Cardiac fibroblast (primary cell): ENCODE results near the gene LRRC74B.
"Not testable (repeated sequence)": the region's sequence is repeated elsewhere in the genome, so short reads cannot be mapped to it uniquely, and the experiment has no call there.

Source experiments
- DNase-seq, 2 donors: peaks; one replicate each; pipeline versions ENCODE4 v3.0.0 to v3.0.0-alpha.2; 2010; ENCODE audit warnings: low read depth in 2 of 2
- H3K4me3 ChIP-seq, 2 donors: replicated peaks in 1 of 2; 1 replicate in 1 of 2; 2 replicates in 1 of 2; pipeline ENCODE4 v1.5.1; 2011; ENCODE audit warnings: low read depth in 2 of 2, low read length in 2 of 2, mild to moderate bottlenecking in 2 of 2, moderate library complexity in 1 of 2
- CTCF ChIP-seq: IDR thresholded peaks from one replicate; pipeline ENCODE4 v1.5.1; 2011; ENCODE audit warnings: low read depth, mild to moderate bottlenecking, low read length, inconsistent platforms

LRRC74B gene

DNA sequence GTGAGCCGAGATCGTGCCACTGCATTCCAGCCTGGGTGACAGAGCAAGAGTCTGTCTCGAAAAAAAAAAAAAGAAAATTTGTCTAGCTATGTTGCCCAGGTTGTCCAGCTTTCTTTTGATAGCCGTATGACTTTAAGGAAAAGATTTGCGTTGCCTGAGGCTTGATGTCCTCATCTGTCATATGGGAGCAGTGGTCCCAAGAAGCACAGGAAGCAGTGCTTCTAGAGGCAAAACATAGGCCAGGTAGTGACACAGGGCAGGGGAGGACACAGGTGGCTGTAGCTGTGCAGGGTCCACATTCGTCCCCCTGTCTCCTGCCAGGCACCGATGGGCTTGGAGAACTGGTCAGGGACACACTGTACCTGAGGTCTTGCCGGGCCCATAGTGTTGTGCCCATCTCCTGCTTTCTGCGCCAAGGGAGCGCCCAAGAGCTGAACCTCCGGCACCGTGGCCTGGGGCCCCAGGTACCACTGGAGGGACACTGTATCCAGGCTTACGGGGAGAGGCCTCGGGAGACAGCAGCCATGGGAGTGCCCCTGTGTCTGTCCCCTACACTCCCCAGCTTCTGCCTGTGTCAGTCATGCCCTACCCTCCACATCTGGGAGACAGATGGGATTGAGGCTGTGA is 1.4 kb downstream of the LRRC74B start:
- no peak overlapping the region for H3K4me3 ChIP-seq
- no peak for DNase-seq
- no peak for TF ChIP-seq CTCF

DNA sequence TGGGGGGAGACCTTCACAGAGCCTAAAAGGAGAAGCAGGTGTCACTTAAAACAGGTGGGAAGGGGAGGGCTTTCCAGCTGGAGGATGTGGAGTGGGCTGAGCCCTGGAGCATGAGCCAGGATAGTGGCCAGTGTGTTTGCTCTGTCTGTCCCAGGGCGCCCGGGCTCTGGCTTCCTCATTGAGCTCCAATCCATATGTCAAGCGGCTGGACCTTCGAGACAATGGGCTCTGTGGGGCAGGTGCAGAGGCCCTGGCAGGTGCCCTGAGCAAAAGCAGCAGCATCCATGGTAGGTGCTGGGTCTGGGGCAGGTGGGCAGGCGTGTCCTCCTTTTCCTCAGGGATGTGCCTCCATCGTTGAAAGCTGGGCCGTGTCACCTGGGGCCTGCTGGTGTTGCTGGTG is 2.0 kb downstream of the LRRC74B start:
- DNase-seq = no peak
- no peak overlapping the region for H3K4me3 ChIP-seq
- no peak for TF ChIP-seq CTCF

DNA sequence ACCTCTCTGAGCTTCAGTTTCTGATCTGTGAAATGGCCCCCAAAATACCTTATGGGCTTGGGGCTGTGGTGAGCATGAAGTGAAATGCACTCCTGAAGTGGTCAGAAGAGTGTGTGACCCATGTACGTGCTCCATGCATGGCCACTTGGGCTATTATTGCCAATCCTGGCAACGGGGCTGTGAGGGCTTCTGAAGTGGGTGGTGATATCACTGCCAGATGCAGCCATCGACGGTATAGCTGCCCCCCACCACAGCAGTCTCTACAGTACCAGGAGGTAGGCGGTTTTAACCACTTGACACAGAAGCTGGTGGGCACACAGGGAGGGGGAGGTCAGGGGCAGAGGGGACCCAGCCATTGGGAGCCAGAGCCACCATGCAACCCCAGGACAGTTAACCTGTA is 2.7 kb downstream of the LRRC74B start:
- not testable (repeated sequence) for DNase-seq

GRCh38 chr22:21048965-21049364 is 3.2 kb downstream of the LRRC74B start:
- not testable (repeated sequence) for DNase-seq, H3K4me3 ChIP-seq

More for the DNA sequence above, 2.7 kb downstream of the LRRC74B start:
- H3K4me3 ChIP-seq = not testable (repeated sequence)

DNA sequence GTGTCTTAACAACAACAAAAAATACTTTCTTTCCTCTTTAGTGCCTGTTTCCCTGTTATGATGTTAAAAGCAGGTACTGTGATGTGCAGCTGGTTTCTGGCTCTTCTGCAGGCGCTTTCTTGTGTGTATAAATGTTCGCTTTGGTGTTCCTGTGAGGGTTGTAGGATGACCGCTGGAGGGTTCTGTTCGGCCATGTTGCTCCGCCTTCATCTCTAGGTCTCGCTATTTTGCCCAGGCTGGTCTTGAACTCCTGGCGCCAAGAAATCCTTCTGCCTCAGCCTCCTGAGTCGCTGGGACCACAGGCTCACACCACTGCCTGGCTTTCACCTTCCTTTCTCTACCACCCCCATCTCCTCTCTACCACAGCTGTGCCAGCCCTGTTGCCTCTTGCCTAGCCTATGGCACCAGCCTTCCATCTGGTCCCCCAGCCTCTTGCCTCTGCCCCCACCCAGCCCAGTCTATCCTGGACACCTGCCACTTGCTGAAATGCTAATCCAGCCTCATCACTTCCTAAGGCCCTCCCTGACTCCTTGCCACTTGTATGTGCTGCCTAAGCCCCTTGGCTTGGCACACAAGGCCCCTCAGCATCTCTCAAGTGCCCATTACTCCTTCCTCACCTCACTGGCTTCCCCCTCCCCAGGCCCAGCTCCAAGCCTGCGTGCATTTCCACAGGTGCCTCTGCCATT is 5.5 kb downstream of the LRRC74B start:
- TF ChIP-seq CTCF = no peak

DNA sequence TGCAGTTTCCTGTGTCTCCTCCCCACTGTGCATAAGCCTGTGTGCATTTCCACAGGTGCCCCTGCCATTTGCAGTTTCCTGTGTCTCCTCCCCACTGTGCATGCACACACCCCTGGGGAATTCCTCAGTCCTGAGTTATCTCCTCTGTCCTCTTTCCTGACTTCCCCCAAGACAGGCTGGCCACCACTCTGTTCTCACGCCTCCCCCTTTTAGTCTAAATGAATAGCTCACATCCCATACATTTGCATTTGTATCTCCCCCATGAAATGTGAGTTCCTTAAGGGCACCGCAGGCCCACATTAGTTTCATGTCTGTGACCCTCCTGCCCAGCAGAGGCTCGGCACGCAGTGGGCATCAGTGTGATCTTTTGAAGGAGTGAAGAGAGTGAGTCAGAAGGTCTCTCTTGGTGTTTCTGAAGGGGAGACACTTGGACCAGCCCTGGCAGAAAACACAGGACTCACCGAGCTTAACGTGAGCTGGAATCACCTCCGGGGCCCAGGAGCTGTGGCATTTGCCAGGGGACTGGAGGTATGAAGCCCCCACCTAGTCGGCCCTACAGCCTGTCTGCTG is 6.2 kb downstream of the LRRC74B start:
- DNase-seq = no peak
- H3K4me3 ChIP-seq = no peak overlapping the region
- no peak for TF ChIP-seq CTCF

More for the DNA sequence above, 5.5 kb downstream of the LRRC74B start:
- H3K4me3 ChIP-seq = no peak overlapping the region
- DNase-seq = no peak

GRCh38 chr22:21052715-21053459 is 7.1 kb downstream of the LRRC74B start:
- no peak overlapping the region for H3K4me3 ChIP-seq
- no peak for TF ChIP-seq CTCF
- DNase-seq = no peak
